ENCODE data around the gene RBM47.

The RBM47 gene

DNA sequence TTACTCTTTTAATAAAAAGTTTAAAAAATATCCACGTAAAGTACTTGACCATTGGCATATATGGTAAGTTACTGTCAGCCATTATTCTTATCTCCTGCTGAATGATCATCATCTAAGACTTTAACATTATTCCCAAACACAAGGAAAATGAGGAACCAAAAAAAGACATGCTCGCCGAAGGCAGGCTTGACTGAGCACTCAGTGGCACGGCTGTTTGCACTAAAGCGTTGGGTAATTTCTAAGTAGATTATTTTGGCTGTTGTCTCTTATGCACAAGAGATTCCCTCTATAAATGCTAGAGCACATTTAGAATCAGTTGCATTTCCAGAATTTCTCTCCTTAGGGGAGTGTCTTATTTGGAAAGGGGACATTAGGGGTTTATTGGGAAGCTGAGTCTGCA is 211.7 kb downstream of the RBM47 start:
- Histone ChIP-seq H3K4me3 (ENCODE audit: low read length, poor library complexity, severe bottlenecking) (no peak overlapping the region), H3K79me2 (ENCODE audit: insufficient read depth, low read length) (no peaks in the 10 kb centered on the region), H3K9ac (ENCODE audit: low read depth, low read length, poor library complexity, severe bottlenecking) (no peak overlapping the region), H3K27me3 (ENCODE audit: insufficient read depth, low read length, poor library complexity, severe bottlenecking) (no peaks in the 10 kb centered on the region), H3F3A (ENCODE audit: low read depth) (no peaks in the 10 kb centered on the region), H3K36me3 (ENCODE audit: insufficient read depth, low read length) (no peaks in the 10 kb centered on the region), H3K9me3 (ENCODE audit: insufficient read depth, low read depth, low read length) (no peaks in the 10 kb centered on the region), H3K4me2 (ENCODE audit: low read depth, low read length, poor library complexity, severe bottlenecking) (no peak overlapping the region), H3K9me2 (replicated peaks; ENCODE audit: low read depth, low read length) (no peaks in the 10 kb centered on the region), H4K20me1 (ENCODE audit: insufficient read depth, low read length, poor library complexity, severe bottlenecking) (no peaks in the 10 kb centered on the region), H3K4me1 (ENCODE audit: insufficient read depth, low read length, poor library complexity, severe bottlenecking) (no peaks in the 10 kb centered on the region), H2AFZ (ENCODE audit: low read length) (no peak overlapping the region)
- no peak for TF ChIP-seq EZH2phosphoT487 (IDR thresholded peaks at IDR 0.05; ENCODE audit: borderline replicate concordance)
- TF ChIP-seq, protein P1, sequence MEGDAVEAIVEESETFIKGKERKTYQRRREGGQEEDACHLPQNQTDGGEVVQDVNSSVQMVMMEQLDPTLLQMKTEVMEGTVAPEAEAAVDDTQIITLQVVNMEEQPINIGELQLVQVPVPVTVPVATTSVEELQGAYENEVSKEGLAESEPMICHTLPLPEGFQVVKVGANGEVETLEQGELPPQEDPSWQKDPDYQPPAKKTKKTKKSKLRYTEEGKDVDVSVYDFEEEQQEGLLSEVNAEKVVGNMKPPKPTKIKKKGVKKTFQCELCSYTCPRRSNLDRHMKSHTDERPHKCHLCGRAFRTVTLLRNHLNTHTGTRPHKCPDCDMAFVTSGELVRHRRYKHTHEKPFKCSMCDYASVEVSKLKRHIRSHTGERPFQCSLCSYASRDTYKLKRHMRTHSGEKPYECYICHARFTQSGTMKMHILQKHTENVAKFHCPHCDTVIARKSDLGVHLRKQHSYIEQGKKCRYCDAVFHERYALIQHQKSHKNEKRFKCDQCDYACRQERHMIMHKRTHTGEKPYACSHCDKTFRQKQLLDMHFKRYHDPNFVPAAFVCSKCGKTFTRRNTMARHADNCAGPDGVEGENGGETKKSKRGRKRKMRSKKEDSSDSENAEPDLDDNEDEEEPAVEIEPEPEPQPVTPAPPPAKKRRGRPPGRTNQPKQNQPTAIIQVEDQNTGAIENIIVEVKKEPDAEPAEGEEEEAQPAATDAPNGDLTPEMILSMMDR (conservative IDR thresholded peaks at IDR 0.05; ENCODE audit: low read length), result no peak

DNA sequence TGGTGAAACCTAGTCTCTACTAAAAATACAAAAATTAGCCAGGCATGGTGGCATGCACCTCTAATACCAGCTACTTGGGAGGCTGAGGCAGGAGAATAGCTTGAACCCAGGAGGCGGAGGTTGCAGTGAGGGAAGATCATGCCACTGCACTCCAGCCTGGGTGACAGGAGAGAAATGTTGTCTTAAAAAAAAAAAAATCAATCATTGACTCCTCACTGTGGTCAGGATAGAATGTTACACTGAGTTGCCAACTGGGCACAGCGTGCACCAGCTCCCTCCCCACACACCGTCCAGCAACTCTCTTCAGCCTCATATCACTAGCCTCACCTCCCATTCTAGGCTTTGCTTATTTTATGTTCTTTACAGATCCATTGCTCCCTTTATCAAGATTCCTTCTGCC is 215.0 kb downstream of the RBM47 start:
- Histone ChIP-seq H3K9me2 (replicated peaks; ENCODE audit: low read depth, low read length) (no peaks in the 10 kb centered on the region), H3K36me3 (ENCODE audit: insufficient read depth, low read length) (no peaks in the 10 kb centered on the region), H3K79me2 (ENCODE audit: insufficient read depth, low read length) (no peaks in the 10 kb centered on the region), H3K27me3 (ENCODE audit: insufficient read depth, low read length, poor library complexity, severe bottlenecking) (no peaks in the 10 kb centered on the region), H3K4me1 (ENCODE audit: insufficient read depth, low read length, poor library complexity, severe bottlenecking) (no peaks in the 10 kb centered on the region), H3F3A (ENCODE audit: low read depth) (no peaks in the 10 kb centered on the region), H4K20me1 (ENCODE audit: insufficient read depth, low read length, poor library complexity, severe bottlenecking) (no peaks in the 10 kb centered on the region), H3K4me2 (ENCODE audit: low read depth, low read length, poor library complexity, severe bottlenecking) (no peak overlapping the region), H2AFZ (ENCODE audit: low read length) (no peak overlapping the region), H3K9me3 (ENCODE audit: insufficient read depth, low read depth, low read length) (no peaks in the 10 kb centered on the region), H3K9ac (ENCODE audit: low read depth, low read length, poor library complexity, severe bottlenecking) (no peak overlapping the region), H3K4me3 (ENCODE audit: low read length, poor library complexity, severe bottlenecking) (no peak overlapping the region)
- TF ChIP-seq EZH2phosphoT487 (IDR thresholded peaks at IDR 0.05; ENCODE audit: borderline replicate concordance), result no peak
- TF ChIP-seq, protein P1 (conservative IDR thresholded peaks at IDR 0.05; ENCODE audit: low read length), result no peak

DNA sequence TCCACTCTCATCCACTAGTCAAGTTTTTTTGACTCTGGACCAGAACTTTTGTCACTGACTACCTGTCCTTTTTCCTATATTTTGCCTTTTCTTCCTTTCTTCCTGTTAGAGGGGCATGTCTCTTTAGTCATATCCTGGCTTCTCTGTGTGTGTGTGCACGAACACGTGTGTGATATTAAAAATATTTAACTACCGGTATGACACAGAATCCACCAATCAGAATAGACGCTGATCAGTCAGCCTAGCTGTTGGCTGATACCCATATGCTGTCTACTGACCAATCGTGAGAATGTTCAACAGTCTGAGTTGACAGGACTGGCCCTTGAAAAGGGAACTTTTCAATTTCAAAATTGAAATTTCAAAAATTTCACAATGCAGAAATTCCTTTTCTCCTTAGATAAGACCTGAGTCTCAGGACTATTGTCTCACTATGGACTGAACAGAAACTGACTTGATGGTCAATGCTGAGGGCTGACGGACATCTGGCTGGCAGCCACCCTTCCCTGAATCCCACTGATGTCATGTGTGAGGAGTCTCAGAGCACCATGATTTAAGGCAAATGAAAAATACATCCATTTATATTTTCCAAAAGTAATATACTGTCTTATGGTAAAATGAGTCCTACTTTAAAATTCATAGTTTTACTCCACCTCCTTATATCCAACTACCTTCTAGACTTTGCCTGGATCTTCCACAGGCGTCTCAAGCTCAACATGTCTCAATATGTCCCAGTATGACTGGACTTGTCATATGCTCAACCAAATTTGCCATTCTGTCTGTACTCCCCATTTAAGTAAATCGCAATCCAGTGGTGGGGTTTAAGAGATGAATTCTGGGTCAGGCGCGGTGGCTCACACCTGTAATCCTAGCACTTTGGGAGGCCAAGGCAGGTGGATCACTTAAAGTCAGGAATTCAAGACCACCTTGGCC is 216.5 kb downstream of the RBM47 start:
- Histone ChIP-seq H3K9me2 (replicated peaks; ENCODE audit: low read depth, low read length) (no peaks in the 10 kb centered on the region), H3K27me3 (ENCODE audit: insufficient read depth, low read length, poor library complexity, severe bottlenecking) (no peaks in the 10 kb centered on the region), H3K36me3 (ENCODE audit: insufficient read depth, low read length) (no peaks in the 10 kb centered on the region), H3K9ac (ENCODE audit: low read depth, low read length, poor library complexity, severe bottlenecking) (no peak overlapping the region), H2AFZ (ENCODE audit: low read length) (no peak overlapping the region), H3F3A (ENCODE audit: low read depth) (no peaks in the 10 kb centered on the region), H3K4me1 (ENCODE audit: insufficient read depth, low read length, poor library complexity, severe bottlenecking) (no peaks in the 10 kb centered on the region), H3K79me2 (ENCODE audit: insufficient read depth, low read length) (no peaks in the 10 kb centered on the region), H3K4me3 (ENCODE audit: low read length, poor library complexity, severe bottlenecking) (no peak overlapping the region), H4K20me1 (ENCODE audit: insufficient read depth, low read length, poor library complexity, severe bottlenecking) (no peaks in the 10 kb centered on the region), H3K4me2 (ENCODE audit: low read depth, low read length, poor library complexity, severe bottlenecking) (no peak overlapping the region), H3K9me3 (ENCODE audit: insufficient read depth, low read depth, low read length) (no peaks in the 10 kb centered on the region)
- TF ChIP-seq, protein P1 (conservative IDR thresholded peaks at IDR 0.05; ENCODE audit: low read length), result no peak
- TF ChIP-seq EZH2phosphoT487 (IDR thresholded peaks at IDR 0.05; ENCODE audit: borderline replicate concordance), result no peak

All from Loucy (cell line).